HPDE6-E6E7 (cell line): ENCODE results near the gene CELF1.
A peak's percentile ranks its signal among the peaks of the same experiment; 100 is the strongest.

Experiments
- DNase-seq: peaks from one replicate; pipeline ENCODE4 v3.0.0; 2011; ENCODE audit warnings: missing footprints; ENCODE audit errors: extremely low spot score

CELF1 gene

GRCh38 chr11:47552566-47553405, at the start of gene CELF1:
Gene CELF1, minus strand, starts transcription at chr11:47553132. Its CDS starts 53,609 bp downstream, at chr11:47499523.
- peak; percentile 75 for DNase-seq

GRCh38 chr11:47599902-47600301, 47.0 kb upstream of the CELF1 start:
- DNase-seq: no peak

- DNase-seq: no peak
These were observed 43.0 kb upstream of the CELF1 start for GRCh38 chr11:47595967-47596366.

DNA sequence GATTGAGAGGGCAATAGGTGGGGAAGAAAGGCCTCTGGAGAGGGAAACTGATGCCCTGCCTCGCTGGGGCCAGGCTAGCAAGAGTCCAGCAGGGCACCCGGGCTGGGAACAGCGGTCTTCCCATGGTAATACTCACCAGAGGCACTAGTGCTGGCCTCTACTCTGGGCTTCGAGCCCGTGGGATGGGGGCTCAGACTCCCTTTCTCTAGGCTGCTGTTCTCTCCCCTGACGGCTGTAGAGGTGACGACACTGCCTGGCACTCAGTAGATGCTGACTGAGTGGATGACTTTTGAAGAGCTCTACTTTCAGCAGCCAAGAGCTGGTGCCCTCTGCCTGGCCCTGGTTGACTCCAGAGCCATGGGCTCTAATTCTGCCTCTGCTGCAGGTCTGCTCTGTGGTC, 42.1 kb upstream of the CELF1 start:
- DNase-seq: no peak

- no peak for DNase-seq
These were observed 41.3 kb upstream of the CELF1 start, which contains the start of gene C1QTNF4 for GRCh38 chr11:47593934-47594855. Gene C1QTNF4, minus strand, starts transcription at chr11:47594411. Its CDS starts 3,601 bp downstream, at chr11:47590810.

DNA sequence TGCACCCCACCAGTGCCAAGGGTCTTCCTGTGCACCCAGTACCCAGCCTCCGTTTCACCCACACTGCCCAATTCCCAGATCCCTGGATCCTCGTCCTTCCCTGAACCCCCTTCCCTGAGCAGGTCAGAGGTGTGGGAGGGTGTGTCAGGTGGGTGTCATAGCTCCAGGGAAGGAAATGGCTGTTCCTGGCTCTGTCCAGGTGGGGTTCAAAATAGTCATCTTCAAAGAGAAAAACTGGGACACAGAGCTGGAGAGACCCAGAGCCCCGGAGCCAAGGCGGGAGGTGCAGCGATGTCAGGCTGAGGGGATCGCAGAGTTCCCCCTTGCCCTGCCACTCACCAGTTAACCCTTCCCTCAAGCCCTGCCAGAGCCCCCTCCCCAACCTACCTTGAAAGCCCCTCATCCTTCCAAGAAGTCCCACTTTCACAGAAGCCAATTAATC, 40.6 kb upstream of the CELF1 start:
- DNase-seq: no peak

DNA sequence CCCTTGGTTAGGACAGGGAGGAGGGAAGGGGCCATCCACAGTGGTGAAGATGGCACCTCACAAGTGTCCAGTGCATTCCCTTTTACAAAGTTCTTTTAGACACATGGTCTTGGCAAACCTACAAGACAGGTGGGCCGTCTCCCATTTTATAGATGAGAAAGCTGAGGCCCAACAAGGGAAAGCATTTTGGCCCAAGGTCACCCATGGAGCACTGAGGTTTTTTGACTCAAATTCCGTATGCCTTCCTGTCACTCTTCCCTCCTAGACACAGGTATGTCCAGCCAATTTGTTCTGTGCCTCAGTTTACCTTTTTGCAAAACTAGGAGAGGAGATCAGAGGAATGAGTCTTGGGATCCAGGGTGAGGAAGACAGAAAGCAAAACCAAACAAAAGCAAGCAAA, 40.0 kb upstream of the CELF1 start:
- DNase-seq: no peak

GRCh38 chr11:47592251-47592650, 39.3 kb upstream of the CELF1 start:
- no peak for DNase-seq

DNA sequence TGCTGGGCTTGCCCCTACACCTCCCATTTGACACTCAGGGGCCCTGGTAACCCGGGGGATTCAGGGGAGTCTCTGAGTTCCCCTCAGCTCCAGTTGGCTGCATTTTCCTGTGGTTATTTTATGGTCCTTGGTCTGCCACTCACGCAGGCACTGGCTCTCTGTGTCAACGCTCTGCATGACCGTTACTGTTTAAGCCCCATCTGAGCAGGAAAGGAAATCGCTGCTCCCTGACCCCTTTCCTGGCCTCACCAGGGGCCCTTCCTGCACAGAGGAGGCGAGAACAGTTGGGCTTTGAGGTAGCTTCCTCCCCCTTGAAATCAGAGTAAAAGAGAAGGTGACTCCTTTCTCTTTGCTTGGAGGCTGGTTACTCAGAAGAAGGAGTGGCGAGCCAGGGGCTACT, 38.8 kb upstream of the CELF1 start:
- DNase-seq: no peak

- DNase-seq: no peak
These were observed 37.3 kb upstream of the CELF1 start for GRCh38 chr11:47589977-47590861.

GRCh38 chr11:47589584-47589976, 36.6 kb upstream of the CELF1 start:
- DNase-seq: no peak

DNA sequence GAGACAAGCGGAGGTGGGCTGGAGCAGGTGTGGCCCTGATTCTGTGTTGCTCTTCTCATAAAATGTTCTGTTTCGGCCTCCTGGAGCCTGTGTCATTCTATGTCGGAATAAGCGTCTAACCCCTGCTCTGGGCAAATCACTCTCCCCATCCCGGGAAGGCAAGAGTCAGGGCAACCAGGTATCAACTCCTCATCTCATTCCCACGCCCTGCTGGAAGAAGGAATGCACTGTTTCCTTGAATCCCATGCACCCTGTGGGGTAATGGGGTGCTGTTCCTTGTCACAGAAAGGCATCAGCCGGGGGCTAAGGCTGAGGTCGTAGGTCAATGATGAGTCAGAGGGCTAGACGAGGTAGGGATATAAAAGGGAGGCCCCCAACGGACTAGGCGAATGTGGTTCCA, 36.2 kb upstream of the CELF1 start:
- DNase-seq: no peak

DNA sequence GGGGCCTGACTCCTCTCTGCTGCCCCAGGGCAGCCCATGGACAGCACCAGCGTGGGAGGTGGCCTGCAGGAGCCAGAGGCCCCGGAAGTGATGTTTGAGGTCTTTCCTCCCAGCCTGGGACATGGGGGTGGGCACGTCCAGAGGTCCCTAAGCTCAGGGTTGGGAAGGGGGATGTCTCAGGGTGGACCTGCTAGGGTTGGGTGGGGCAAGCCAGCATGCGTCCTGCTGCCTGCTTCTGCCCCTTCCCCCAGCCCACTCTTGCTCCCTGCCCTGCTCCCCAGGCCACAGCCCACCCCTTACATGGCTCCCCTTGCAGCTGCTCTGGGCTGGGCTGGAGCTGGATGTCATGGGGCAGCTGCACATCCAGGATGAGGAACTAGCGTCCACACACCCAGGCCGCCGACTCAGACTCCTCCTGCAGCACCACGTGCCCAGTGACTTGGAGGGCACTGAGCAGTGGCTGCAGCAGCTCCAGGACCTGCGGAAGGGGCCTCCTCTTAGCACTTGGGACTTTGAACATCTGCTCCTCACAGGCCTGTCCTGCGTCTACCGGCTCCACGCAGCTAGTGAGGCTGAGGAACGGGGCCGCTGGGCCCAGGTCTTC, 34.9 kb upstream of the CELF1 start:
- no peak for DNase-seq

DNA sequence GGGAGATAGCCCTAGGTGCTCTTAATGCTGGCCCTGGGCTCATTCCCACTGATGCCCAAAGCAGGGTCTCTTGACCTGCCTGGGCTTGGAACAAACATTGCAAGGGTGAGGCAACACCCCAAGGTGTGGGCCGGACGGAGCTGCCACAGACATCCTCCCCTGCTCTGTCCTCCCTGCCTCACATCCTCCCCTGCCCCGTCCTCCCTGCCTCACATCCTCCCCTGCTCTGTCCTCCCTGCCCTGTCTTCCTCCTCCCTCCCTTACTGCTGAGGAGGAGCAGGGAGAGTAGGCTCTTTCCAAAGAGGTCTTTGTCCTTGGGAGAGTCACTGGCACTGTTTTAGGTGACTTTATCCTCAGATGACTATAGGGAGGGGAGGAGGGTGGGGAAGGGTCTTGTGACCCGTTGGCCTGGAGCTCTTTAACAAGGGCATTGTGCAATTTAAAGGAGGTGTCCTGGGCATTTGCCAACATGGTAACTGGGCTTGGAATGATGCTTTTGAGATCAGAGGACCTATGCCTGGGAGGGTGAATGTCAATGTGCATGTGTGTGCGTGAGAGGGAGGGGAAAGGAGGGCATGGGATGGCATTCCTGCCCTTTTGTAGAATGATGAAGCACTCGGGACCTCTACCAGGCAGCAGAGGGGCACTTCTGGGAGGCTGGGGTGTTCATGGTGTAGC, 34.2 kb upstream of the CELF1 start:
- no peak for DNase-seq

GRCh38 chr11:47586098-47586855, 33.3 kb upstream of the CELF1 start, which contains the start of gene FAM180B:
Gene FAM180B, plus strand, starts transcription at chr11:47586678. Its CDS starts 91 bp downstream, at chr11:47586769.
- DNase-seq: no peak

DNA sequence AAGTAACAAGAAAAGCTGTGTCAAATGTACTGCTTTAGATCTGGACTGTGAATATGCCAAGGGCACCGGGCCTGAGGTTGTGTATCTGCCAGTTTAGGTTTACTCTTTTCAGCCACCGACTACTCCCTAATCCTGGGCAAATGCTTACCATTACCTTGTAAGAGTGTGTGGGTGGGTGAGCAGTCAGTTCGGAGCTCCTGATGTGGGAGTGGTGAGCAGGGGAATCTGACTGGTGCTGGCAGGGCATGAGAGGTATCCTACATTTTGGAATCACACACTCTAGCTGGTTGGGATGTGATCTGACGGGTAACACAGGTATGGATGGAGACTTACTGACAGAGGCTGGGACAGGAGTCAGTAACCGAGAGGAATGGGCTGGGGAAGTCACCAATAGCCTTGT, 30.9 kb upstream of the CELF1 start:
- DNase-seq: no peak

DNA sequence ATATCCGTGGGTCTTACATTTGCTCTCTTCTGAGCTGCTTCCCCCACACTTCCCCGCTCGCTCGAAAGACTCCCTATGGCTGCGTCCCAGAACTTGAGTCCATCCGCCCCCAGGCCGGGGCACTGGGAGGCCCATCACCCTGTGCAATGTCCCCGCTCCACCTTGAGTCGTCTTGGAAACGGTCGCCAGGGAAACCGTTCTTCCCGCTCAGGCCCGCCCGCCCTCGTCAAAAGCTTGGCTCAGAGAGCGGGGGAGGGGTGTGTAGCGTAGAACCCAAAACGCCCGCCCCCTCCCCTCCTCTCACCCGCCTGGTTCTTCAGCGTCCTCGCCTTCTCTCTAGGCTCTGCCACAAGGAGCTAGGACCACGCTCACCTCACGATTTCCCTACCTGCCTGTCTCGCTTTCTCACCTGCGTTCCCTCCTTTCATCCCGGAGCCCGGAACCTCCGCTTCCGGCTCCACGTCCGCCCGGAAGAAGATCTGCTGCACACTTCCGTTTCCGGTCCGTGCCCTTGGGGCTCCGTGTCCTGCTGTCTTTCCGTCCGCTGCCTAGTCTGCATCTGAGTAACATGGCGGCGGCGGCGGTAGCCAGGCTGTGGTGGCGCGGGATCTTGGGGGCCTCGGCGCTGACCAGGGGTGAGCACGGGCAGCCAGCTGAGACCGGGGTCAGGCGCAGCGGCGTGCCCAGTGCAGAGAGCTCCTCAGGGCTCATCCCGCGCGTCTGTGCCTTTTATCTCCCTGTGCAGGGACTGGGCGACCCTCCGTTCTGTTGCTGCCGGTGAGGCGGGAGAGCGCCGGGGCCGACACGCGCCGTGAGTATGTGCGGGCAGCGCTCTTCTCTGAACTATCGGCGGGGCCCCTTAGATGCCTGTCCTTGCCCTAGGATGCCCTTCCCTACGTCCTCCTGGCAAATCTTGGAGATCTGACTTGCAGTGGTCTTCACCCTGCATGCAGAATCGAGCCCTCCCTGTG, 25.9 kb upstream of the CELF1 start, which contains the start of the genes KBTBD4 and NDUFS3:
Gene KBTBD4 (minus strand): TSS at position 447 of the 971 bp plus-strand sequence. CDS start 19 bp downstream, at position 428.
Gene NDUFS3 (plus strand): TSS at position 551 of the 971 bp plus-strand sequence. CDS start 18 bp downstream, at position 569.
- peak; percentile 87 for DNase-seq

DNA sequence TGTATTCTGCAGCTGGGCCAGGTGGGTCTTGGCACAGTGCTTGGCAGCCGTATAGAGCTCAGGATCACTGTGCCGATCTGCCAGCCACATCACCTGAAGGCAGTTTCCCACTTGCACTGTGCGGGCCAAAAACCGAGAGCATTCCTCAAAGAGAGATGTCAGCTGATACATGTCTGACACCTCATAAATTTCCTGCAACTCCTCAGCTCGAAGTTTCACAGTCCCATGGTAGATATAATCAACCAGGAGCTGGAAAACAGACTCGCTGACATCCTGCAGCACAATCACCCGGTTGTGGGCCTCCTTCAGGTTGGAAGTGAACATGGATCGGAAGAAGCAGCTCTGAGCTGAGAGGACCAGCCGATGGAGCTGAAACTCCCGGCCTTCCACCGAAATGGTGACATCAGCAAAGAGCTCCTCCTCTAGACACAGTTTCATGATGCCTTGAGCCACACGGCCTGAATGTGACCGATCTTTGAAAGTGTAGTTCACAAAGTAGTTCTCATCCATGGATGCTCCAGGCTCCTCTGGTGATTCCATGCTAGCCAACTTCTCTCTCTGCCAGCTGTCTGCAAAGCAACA, 24.6 kb upstream of the CELF1 start:
- DNase-seq: no peak
